ENCODE data around the gene APOL4.
"Not testable (repeated sequence)": the region's sequence is repeated elsewhere in the genome, so short reads cannot be mapped to it uniquely, and the experiment has no call there.

APOL4 gene

GRCh38 chr22:36231051-36231450 is 29.4 kb upstream of the APOL4 start:
- not testable (repeated sequence) for DNase-seq (ENCODE audit: low read depth)

- DNase-seq (ENCODE audit: low read depth) = not testable (repeated sequence)
These were observed 28.0 kb upstream of the APOL4 start for GRCh38 chr22:36229649-36230048.

GRCh38 chr22:36228944-36229343 is 27.3 kb upstream of the APOL4 start:
- DNase-seq (ENCODE audit: low read depth) = no peak

GRCh38 chr22:36228369-36228768 is 26.8 kb upstream of the APOL4 start:
- DNase-seq (ENCODE audit: low read depth) = not testable (repeated sequence)

GRCh38 chr22:36227806-36228205 is 26.2 kb upstream of the APOL4 start:
- no peak for DNase-seq (ENCODE audit: low read depth)

- DNase-seq (ENCODE audit: low read depth) = no peak
These were observed 25.8 kb upstream of the APOL4 start for GRCh38 chr22:36227396-36227795.

GRCh38 chr22:36226189-36226588 is 24.6 kb upstream of the APOL4 start:
- DNase-seq (ENCODE audit: low read depth) = no peak

- DNase-seq (ENCODE audit: low read depth) = no peak
These were observed 23.8 kb upstream of the APOL4 start for GRCh38 chr22:36225333-36225922.

- DNase-seq (ENCODE audit: low read depth) = no peak
These were observed 22.6 kb upstream of the APOL4 start for GRCh38 chr22:36224245-36224644.

GRCh38 chr22:36223504-36223903 is 21.9 kb upstream of the APOL4 start:
- DNase-seq (ENCODE audit: low read depth) = no peak

GRCh38 chr22:36222887-36223450 is 21.4 kb upstream of the APOL4 start:
- no peak for DNase-seq (ENCODE audit: low read depth)

- no peak for DNase-seq (ENCODE audit: low read depth)
These were observed 20.5 kb upstream of the APOL4 start for GRCh38 chr22:36221799-36222751.

- no peak for DNase-seq (ENCODE audit: low read depth)
These were observed 18.9 kb upstream of the APOL4 start for GRCh38 chr22:36220451-36220921.

- no peak for DNase-seq (ENCODE audit: low read depth)
These were observed 17.1 kb upstream of the APOL4 start for GRCh38 chr22:36218648-36219193.

- no peak for DNase-seq (ENCODE audit: low read depth)
These were observed 14.4 kb upstream of the APOL4 start for GRCh38 chr22:36215981-36216380.

- DNase-seq (ENCODE audit: low read depth) = no peak
These were observed 12.0 kb upstream of the APOL4 start for GRCh38 chr22:36213586-36213985.

GRCh38 chr22:36212901-36213300 is 11.3 kb upstream of the APOL4 start:
- no peak for DNase-seq (ENCODE audit: low read depth)

GRCh38 chr22:36211237-36211861 is 9.7 kb upstream of the APOL4 start:
- DNase-seq (ENCODE audit: low read depth) = no peak

GRCh38 chr22:36210224-36210623 is 8.6 kb upstream of the APOL4 start:
- no peak for DNase-seq (ENCODE audit: low read depth)

- not testable (repeated sequence) for DNase-seq (ENCODE audit: low read depth)
These were observed 7.9 kb upstream of the APOL4 start for GRCh38 chr22:36209488-36209908.

GRCh38 chr22:36208914-36209313 is 7.3 kb upstream of the APOL4 start:
- DNase-seq (ENCODE audit: low read depth) = no peak

- DNase-seq (ENCODE audit: low read depth) = no peak
These were observed 6.7 kb upstream of the APOL4 start for GRCh38 chr22:36208162-36208765.
